ENCODE measurements around the gene FN3KRP.

The FN3KRP gene

DNA sequence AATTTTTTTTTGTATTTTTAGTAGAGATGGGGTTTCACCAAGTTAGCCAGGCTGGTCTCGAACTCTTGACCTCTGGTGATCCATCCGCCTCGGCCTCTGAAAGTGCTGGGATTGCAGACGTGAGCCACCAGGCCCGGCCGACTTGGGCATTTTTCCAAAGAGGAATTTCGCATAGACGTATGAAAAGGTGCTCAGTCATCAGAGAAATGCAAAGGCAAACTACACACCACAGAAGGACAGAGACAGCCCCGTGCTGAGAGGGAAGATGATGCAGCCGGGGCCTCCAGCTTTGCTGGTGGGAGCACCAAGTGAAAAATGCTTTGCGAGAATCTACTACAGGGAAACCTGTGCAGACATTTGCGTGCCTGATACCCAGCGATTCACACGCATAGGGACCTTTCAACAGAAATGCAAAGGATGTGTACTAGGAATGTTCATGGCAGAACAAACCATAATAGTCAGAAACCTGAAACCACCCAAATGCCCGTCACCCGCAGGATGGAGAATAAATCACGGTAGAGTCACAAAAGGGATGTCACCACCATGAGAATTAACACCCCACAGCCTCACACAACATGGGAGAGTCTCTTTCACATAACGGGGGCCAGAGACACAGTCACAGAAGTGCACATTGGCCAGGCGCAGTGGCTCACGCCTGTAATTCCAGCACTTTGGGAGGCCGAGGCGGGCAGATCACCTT is 23.2 kb upstream of the FN3KRP start:
- no peak for TF ChIP-seq EZH2 (IDR thresholded peaks at IDR 0.05)
- TF ChIP-seq POLR2AphosphoS5 (IDR thresholded peaks at IDR 0.05; ENCODE audit: borderline replicate concordance, low read depth, low read length): no peak
- no peak for TF ChIP-seq FOXP2 (optimal IDR thresholded peaks at IDR 0.05; ENCODE audit: control extremely low read depth, extremely low read length, insufficient read depth)
- no peaks in the 10 kb centered on the region for H3K9me3 ChIP-seq (ENCODE audit: low read depth, low read length)
- no peak for DNase-seq (ENCODE audit: low read depth, low spot score)
- H3K9ac ChIP-seq (ENCODE audit: insufficient read length): no peak overlapping the region
- no peaks in the 10 kb centered on the region for H3K36me3 ChIP-seq (ENCODE audit: insufficient read depth, low read length)
- H3K4me3 ChIP-seq: no peak overlapping the region
- H3K27ac ChIP-seq: no peak overlapping the region

GRCh38 chr17:82694647-82695046 is 21.9 kb upstream of the FN3KRP start:
- Histone ChIP-seq H3K4me3 (no peak overlapping the region), H3K36me3 (ENCODE audit: insufficient read depth, low read length) (no peaks in the 10 kb centered on the region), H3K9me3 (ENCODE audit: low read depth, low read length) (no peaks in the 10 kb centered on the region), H3K9ac (ENCODE audit: insufficient read length) (no peak overlapping the region), H3K27ac (no peak overlapping the region)
- no peak for TF ChIP-seq EZH2 (IDR thresholded peaks at IDR 0.05)
- no peak for TF ChIP-seq POLR2AphosphoS5 (IDR thresholded peaks at IDR 0.05; ENCODE audit: borderline replicate concordance, low read depth, low read length)
- TF ChIP-seq FOXP2 (optimal IDR thresholded peaks at IDR 0.05; ENCODE audit: control extremely low read depth, extremely low read length, insufficient read depth): no peak
- no peak for DNase-seq (ENCODE audit: low read depth, low spot score)

GRCh38 chr17:82696259-82696658 is 20.2 kb upstream of the FN3KRP start:
- Histone ChIP-seq H3K9me3 (ENCODE audit: low read depth, low read length) (no peaks in the 10 kb centered on the region), H3K9ac (ENCODE audit: insufficient read length) (no peak overlapping the region), H3K27ac (no peak overlapping the region), H3K36me3 (ENCODE audit: insufficient read depth, low read length) (no peaks in the 10 kb centered on the region), H3K4me3 (no peak overlapping the region)
- DNase-seq (ENCODE audit: low read depth, low spot score): no peak
- TF ChIP-seq FOXP2 (optimal IDR thresholded peaks at IDR 0.05; ENCODE audit: control extremely low read depth, extremely low read length, insufficient read depth): no peak
- no peak for TF ChIP-seq POLR2AphosphoS5 (IDR thresholded peaks at IDR 0.05; ENCODE audit: borderline replicate concordance, low read depth, low read length)
- TF ChIP-seq EZH2 (IDR thresholded peaks at IDR 0.05): no peak

DNA sequence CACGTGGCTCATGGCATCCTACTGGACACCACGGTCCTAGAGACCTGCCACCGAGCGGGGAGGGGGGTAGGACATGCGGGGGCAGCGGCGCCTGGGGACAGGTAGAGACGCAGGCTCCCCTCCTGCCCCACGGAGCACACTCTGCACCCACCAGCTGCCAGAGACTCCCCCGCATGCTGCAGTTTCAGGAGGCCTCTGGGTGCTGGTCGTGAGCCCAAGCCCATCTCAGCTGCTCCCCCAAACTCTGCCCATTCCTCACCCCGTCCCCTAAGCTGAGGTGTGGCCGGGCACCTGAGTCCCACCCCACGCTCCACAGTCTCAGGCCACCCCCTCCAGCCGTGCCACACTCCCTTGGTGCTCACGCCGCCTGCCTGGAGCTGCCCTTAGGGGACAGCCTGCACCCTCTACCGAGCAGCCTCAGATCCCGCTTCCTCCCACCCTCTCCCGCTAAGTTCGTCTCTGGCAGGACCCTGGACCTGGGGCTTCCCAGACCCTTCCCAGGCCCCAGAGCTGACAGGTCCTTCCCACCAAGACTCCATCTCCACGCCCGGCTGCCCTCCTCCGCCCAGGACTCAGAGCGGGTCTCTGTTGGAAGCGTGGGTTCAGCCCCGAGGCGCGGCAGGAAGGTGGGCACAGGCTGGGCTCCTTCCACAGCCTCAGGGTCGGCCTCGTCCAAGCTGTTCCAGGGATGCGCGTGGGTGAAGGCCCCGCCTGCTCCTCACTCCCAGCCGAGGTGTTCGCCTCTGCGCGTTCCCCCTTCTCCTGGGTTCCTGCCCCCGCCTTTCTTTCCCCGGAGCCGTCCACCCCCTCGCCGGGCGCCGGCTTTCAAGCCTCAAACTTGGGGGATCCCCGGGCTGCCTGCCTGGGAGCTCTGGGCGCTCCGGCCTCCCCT is 19.3 kb upstream of the FN3KRP start:
- no peak for DNase-seq (ENCODE audit: low read depth, low spot score)
- Histone ChIP-seq H3K9me3 (ENCODE audit: low read depth, low read length) (no peaks in the 10 kb centered on the region), H3K27ac (no peak overlapping the region), H3K4me3 (peak overlapping the region; percentile 79), H3K36me3 (ENCODE audit: insufficient read depth, low read length) (no peaks in the 10 kb centered on the region), H3K9ac (ENCODE audit: insufficient read length) (no peak overlapping the region)
- TF ChIP-seq FOXP2 (optimal IDR thresholded peaks at IDR 0.05; ENCODE audit: control extremely low read depth, extremely low read length, insufficient read depth): no peak
- TF ChIP-seq EZH2 (IDR thresholded peaks at IDR 0.05): no peak
- no peak for TF ChIP-seq POLR2AphosphoS5 (IDR thresholded peaks at IDR 0.05; ENCODE audit: borderline replicate concordance, low read depth, low read length)

- no peak overlapping the region for H3K9ac ChIP-seq (ENCODE audit: insufficient read length)
- TF ChIP-seq FOXP2 (optimal IDR thresholded peaks at IDR 0.05; ENCODE audit: control extremely low read depth, extremely low read length, insufficient read depth) (no peak), EZH2 (IDR thresholded peaks at IDR 0.05) (no peak), POLR2AphosphoS5 (IDR thresholded peaks at IDR 0.05; ENCODE audit: borderline replicate concordance, low read depth, low read length) (no peak)
- no peaks in the 10 kb centered on the region for H3K9me3 ChIP-seq (ENCODE audit: low read depth, low read length)
- no peak for DNase-seq (ENCODE audit: low read depth, low spot score)
- H3K27ac ChIP-seq: no peak overlapping the region
- H3K36me3 ChIP-seq (ENCODE audit: insufficient read depth, low read length): no peaks in the 10 kb centered on the region
- peak overlapping the region; percentile 79 for H3K4me3 ChIP-seq
These were observed 18.8 kb upstream of the FN3KRP start for GRCh38 chr17:82697808-82698064.

GRCh38 chr17:82698065-82698973 is 18.2 kb upstream of the FN3KRP start, which contains the start of gene RAB40B:
Gene RAB40B (minus strand): TSS chr17:82698698. CDS start chr17:82698596, 102 bp downstream.
- TF ChIP-seq POLR2AphosphoS5 (IDR thresholded peaks at IDR 0.05; ENCODE audit: borderline replicate concordance, low read depth, low read length) (no peak), FOXP2 (optimal IDR thresholded peaks at IDR 0.05; ENCODE audit: control extremely low read depth, extremely low read length, insufficient read depth) (no peak), EZH2 (IDR thresholded peaks at IDR 0.05) (no peak)

DNA sequence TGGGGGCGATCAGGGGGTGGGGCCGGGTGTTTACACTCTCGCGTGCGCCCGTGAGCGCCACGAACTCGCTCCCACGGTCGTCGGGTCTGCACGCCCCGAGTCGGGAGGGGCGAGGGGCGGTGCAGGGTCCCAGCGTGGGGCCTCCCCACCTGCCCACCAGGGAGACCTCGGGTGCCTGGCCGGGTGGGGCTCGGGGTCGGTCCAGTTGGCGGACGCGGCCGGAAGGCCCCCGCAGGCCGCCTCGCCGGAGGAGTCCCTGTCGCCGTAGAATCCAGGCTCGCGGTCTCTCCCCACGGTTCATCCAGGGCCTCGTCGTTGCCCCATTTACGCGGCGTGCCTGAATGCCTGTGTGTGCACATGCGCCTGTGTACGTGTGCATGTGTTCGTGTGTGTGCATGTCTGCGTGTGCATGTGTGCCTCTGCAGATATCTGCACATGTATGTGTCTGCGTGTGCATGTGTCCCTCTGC is 17.5 kb upstream of the FN3KRP start:
- TF ChIP-seq POLR2AphosphoS5 (IDR thresholded peaks at IDR 0.05; ENCODE audit: borderline replicate concordance, low read depth, low read length) (no peak), FOXP2 (optimal IDR thresholded peaks at IDR 0.05; ENCODE audit: control extremely low read depth, extremely low read length, insufficient read depth) (no peak), EZH2 (IDR thresholded peaks at IDR 0.05) (no peak)
- DNase-seq (ENCODE audit: low read depth, low spot score): no peak

More at GRCh38 chr17:82698065-82698973, 18.2 kb upstream of the FN3KRP start, which contains the start of gene RAB40B:
- H3K9ac ChIP-seq (ENCODE audit: insufficient read length): no peak within 1 kb of the TSS
- H3K27ac ChIP-seq: no peak within 1 kb of the TSS
- no peaks in the 10 kb centered on the region for H3K9me3 ChIP-seq (ENCODE audit: low read depth, low read length)
- peak; percentile 85 for DNase-seq (ENCODE audit: low read depth, low spot score)
- peak within 1 kb of the TSS; percentile 79 for H3K4me3 ChIP-seq
- H3K36me3 ChIP-seq (ENCODE audit: insufficient read depth, low read length): no peaks in the 10 kb centered on the region

More for the DNA sequence above, 17.5 kb upstream of the FN3KRP start:
- no peaks in the 10 kb centered on the region for H3K9me3 ChIP-seq (ENCODE audit: low read depth, low read length)
- H3K9ac ChIP-seq (ENCODE audit: insufficient read length): no peak overlapping the region
- H3K27ac ChIP-seq: no peak overlapping the region
- H3K36me3 ChIP-seq (ENCODE audit: insufficient read depth, low read length): no peaks in the 10 kb centered on the region
- peak overlapping the region; percentile 79 for H3K4me3 ChIP-seq

Measured in SK-N-MC (cell line).